ENCODE measurements around the gene TRAK1. TPM values are rescaled to one million over a fixed set of nuclear protein-coding genes. Genes with fewer than 3 reads are reported as not detected.

The TRAK1 gene
- polyA plus RNA-seq, 3 donors from 2014 or later = 2.1 to 7.8 (median 4.4) TPM

DNA sequence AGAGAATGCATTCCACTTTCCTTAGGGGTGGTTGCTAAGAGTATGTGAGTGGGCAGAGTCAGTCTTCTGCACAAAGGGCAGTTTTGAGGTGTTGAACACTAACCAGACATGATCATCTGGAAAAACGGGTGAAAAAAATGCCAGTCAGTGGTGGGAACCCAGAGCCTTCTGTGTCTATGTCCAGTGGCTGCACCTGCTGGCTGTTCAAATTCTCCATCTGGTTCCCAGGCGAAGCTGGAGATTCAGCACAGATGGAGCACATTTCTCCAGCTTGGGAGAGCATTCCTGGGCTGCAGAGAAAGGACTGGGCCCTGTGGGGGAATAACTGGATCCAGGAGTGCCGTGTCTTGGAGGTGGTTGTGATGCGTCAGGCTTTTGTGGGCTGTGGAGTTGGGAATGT lies 74.1 kb downstream of the TRAK1 start:
- peaks cover 0 to 2% (median 2%) of the 10 kb centered on the region in 3 donors for H3K27me3 Mint-ChIP-seq (ENCODE audit: low read depth in 3 of 3)
- H3K4me3 Mint-ChIP-seq = no peak overlapping the region
- peaks cover 22 to 25% of the 10 kb centered on the region in 2 donors for H3K4me1 Mint-ChIP-seq
- H3K27ac Mint-ChIP-seq = no peak overlapping the region
- H3K9me3 Mint-ChIP-seq = no peaks in the 10 kb centered on the region
- DNase-seq = no peak
- H3K36me3 Mint-ChIP-seq = no peaks in the 10 kb centered on the region

DNA sequence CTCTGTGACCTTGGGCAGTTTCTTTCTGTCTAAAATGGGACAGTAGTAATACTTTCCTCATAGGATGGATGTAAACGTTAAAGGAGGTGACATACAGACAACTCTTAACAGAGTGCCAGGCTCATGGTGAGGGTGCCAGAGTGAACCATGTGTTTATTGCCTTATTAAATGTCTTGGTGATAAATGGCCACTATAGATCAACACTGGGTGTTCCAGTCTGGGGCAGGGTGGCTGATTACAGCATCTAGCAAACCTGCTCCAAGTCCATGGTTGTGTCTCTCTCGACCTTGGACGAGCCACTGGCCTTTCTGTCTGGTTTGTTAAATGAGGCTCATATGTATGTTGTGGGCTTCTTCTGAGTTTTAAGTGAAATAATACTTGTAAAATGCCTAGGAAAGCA lies 75.1 kb downstream of the TRAK1 start:
- Mint-ChIP-seq H3K4me3 (no peak overlapping the region), H3K4me1 (peaks cover 18 to 20% of the 10 kb centered on the region in 2 donors), H3K9me3 (no peaks in the 10 kb centered on the region), H3K27me3 (ENCODE audit: low read depth in 3 of 3) (peaks cover 0 to 2% (median 0%) of the 10 kb centered on the region in 3 donors), H3K36me3 (no peaks in the 10 kb centered on the region), H3K27ac (no peak overlapping the region)
- DNase-seq = no peak

DNA sequence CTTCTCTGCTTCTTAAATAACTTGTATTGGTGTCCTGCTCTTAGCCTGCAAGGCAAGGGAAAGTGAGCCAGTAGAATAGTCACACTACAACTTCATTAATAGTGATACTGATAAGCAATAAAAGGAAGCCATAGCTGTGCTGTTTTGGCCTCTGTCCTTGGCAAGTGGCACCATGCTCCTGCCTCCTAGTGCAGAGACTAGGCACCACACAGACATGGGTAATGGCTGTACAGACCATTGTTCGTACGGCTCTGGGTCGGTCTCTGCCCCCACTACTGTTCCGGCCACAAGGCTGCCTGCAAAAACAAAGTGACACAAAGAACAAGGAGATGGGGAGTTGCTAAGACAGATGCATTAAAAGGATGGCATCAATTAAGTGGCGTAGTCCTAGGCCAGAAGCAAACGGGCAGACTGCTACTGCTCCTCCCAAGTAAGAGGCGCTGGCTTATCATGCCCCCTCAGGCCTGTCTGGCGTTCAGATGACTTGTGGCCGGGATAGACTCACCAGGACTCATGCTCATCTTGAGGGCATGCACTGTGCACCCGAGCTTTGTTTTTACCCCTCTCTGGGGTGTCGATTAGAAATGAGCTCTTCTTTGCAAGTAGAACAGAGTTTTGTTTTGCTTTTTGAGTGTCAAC lies 75.6 kb downstream of the TRAK1 start:
- Mint-ChIP-seq H3K36me3 (no peaks in the 10 kb centered on the region), H3K4me1 (peaks cover 24 to 25% of the 10 kb centered on the region in 2 donors), H3K9me3 (no peaks in the 10 kb centered on the region), H3K27ac (no peak overlapping the region), H3K4me3 (no peak overlapping the region), H3K27me3 (ENCODE audit: low read depth in 3 of 3) (peaks cover 0 to 2% (median 0%) of the 10 kb centered on the region in 3 donors)
- DNase-seq = no peak

DNA sequence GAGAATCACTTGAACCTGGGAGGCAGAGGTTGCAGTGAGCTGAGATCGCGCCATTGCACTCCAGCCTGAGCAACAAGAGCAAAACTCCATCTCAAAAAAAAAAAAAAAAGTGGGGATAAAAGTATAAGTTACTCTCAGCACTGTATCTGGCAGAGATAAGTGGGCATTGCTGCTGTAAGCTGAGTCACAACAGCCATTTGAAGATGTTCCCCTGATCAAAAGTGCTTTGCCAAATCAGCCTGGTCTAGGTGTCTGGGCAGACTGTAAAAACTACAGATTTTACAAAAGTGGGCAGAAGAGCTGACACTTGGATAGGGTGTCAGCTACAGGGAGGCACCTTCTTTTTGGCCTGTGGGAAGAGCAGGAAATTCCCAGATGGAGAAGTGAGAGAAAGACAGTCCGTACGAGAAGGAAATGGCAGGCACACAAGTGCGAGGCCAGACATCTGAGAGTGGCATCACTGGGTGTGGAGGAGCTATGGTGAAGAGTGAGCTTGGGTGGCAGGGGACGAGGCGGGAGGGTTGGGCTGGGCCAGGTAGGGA lies 78.5 kb downstream of the TRAK1 start:
- H3K27ac Mint-ChIP-seq = peak overlapping the region in 3 of 6 donors; percentile 22 to 58 (median 56)
- peaks cover 30 to 41% of the 10 kb centered on the region in 2 donors for H3K4me1 Mint-ChIP-seq
- H3K4me3 Mint-ChIP-seq = no peak overlapping the region
- H3K27me3 Mint-ChIP-seq (ENCODE audit: low read depth in 3 of 3) = peaks cover 0 to 2% (median 2%) of the 10 kb centered on the region in 3 donors
- no peaks in the 10 kb centered on the region for H3K9me3 Mint-ChIP-seq
- DNase-seq = no peak
- no peaks in the 10 kb centered on the region for H3K36me3 Mint-ChIP-seq

DNA sequence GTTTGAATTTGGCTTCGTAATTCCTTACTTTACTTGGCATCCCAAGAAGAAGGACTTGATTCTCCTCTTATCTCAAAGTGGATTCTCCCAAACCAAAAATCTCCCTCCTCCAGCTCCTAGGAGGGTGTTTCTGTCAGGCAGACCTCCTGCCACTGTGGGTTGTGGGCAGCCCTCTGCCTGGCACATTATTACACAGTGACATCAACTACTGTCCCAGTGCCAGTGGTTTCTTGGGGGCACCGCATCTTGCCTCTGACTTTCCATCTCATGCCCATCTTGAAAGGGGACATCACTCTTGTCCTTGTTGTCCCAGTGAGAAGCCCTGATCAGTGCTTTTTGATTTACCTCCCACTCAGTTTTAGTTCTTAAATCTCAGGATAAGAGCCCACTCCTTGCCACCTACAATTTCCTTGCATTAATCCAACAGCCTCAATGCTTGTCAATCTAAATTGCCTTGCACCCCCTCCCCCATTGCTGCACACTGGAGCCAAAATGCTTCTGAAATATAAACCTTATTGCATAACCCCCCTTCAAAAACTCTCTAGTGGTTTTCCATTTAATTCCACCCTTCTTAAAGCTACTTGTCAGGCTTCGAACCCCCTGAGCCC lies 81.0 kb downstream of the TRAK1 start:
- DNase-seq = no peak
- peaks cover 0 to 5% (median 0%) of the 10 kb centered on the region in 3 donors for H3K36me3 Mint-ChIP-seq
- peaks cover 30 to 40% of the 10 kb centered on the region in 2 donors for H3K4me1 Mint-ChIP-seq
- peak overlapping the region in 5 of 6 donors; percentile 4 to 73 (median 46) for H3K27ac Mint-ChIP-seq
- peaks cover 0 to 2% (median 0%) of the 10 kb centered on the region in 3 donors for H3K27me3 Mint-ChIP-seq (ENCODE audit: low read depth in 3 of 3)
- peak overlapping the region in 1 of 5 donors; percentile 31 for H3K4me3 Mint-ChIP-seq
- no peaks in the 10 kb centered on the region for H3K9me3 Mint-ChIP-seq

DNA sequence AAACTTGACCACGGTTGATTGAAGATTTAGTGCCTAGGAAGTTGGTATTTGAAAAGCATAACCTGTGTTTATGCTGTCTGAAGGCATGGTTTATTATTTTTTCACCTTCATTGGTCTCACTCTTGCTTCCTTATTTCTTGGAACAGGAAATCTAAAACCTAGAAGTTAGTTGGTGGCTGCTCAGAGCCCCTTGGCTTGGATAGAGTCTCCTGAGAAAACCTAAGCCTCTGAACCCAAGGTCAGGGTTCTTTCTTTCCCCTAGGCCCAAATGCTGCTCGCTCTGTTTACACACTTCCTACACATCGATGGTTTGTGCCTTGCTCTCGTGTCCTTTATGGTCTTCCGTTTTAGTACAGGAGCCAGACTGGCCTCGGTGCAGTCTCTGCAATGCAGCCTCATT lies 82.2 kb downstream of the TRAK1 start:
- peak overlapping the region; percentile 36 to 89 (median 66) for H3K27ac Mint-ChIP-seq
- no peaks in the 10 kb centered on the region for H3K9me3 Mint-ChIP-seq
- H3K27me3 Mint-ChIP-seq (ENCODE audit: low read depth in 3 of 3) = peaks cover 0 to 2% (median 0%) of the 10 kb centered on the region in 3 donors
- H3K4me3 Mint-ChIP-seq = peak overlapping the region; percentile 26 to 63 (median 40)
- peaks cover 36 to 40% of the 10 kb centered on the region in 2 donors for H3K4me1 Mint-ChIP-seq
- H3K36me3 Mint-ChIP-seq = peaks cover 3 to 14% (median 4%) of the 10 kb centered on the region in 3 donors
- DNase-seq = no peak

DNA sequence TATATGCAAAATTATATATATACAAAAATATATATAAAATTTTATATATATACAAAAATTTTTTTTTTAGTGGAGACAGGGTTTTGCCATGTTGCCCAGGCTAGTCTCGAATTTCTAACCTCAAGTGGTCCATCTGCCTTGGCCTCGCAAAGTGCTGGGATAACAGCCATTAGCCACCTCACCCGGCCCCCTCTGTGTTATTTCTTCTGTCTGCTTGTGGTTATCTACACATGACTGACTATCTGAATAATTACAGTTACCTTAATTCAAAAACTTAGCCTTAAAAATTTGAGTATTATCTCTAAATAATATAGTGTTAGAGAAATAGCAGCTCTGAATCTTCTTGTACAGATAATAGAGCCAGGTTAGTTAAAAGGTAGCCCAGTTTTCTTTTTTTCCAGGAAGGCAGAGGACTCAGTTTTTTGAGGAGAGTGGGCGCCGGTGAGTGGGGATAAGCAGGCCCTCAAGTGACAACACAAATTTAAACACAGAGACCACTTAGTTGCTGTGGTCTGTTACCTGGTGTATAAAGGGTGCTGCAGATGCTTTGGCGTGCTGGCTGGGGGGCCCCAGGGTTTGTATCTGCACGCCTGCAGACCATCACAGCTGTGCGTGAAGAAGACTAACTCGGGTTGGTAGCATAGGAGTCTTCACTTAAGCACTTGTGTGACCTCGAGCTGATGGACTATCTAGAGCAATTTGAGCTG lies 83.7 kb downstream of the TRAK1 start:
- Mint-ChIP-seq H3K27ac (no peak overlapping the region), H3K4me1 (peaks cover 33 to 36% of the 10 kb centered on the region in 2 donors), H3K9me3 (no peaks in the 10 kb centered on the region), H3K36me3 (peaks cover 5 to 14% (median 6%) of the 10 kb centered on the region in 3 donors), H3K4me3 (no peak overlapping the region), H3K27me3 (ENCODE audit: low read depth in 3 of 3) (peaks cover 0 to 2% (median 0%) of the 10 kb centered on the region in 3 donors)
- DNase-seq = no peak

DNA sequence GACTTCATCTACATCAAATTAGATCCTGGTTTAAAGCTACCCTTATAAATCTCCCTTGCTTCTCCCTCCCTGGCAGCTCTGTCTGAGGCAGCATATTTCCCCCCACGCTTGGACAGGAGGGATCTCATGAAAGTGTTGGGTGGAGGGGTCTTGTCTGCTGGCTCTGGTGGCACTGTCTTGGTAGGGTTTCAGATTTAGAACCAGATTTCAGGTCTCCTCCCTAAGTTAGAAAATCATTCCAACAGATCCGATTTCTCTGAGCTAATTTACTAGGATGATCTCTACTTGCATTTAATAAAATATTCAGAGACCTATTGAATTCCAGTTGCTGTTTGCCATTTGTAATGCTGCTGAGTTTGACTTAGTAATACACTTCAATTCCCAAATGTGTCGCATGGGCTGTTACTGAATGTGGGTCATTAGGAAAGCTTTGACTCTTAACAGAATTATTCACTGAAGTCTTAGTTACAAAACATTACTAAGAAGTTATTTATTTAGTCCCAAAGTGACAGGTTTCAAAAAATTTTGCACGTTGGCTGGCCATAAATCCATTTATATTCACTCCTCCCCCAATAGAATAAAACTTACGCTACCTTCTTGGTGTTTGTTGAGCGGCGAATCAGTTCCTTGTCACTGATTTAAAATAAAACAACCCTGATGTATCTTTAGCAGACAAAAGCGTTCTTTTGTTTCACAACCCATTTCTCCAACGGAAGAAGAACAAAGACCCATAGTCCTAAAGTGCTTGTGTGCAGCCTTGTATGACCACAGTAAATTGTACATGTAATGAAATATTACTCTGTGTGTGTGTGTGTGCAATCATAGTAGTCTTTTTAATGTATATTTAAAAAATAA lies 84.5 kb downstream of the TRAK1 start:
- DNase-seq = no peak
- peaks cover 30 to 36% of the 10 kb centered on the region in 2 donors for H3K4me1 Mint-ChIP-seq
- peaks cover 0 to 2% (median 0%) of the 10 kb centered on the region in 3 donors for H3K27me3 Mint-ChIP-seq (ENCODE audit: low read depth in 3 of 3)
- H3K9me3 Mint-ChIP-seq = no peaks in the 10 kb centered on the region
- no peak overlapping the region for H3K4me3 Mint-ChIP-seq
- H3K27ac Mint-ChIP-seq = no peak overlapping the region
- peaks cover 5 to 14% (median 6%) of the 10 kb centered on the region in 3 donors for H3K36me3 Mint-ChIP-seq

DNA sequence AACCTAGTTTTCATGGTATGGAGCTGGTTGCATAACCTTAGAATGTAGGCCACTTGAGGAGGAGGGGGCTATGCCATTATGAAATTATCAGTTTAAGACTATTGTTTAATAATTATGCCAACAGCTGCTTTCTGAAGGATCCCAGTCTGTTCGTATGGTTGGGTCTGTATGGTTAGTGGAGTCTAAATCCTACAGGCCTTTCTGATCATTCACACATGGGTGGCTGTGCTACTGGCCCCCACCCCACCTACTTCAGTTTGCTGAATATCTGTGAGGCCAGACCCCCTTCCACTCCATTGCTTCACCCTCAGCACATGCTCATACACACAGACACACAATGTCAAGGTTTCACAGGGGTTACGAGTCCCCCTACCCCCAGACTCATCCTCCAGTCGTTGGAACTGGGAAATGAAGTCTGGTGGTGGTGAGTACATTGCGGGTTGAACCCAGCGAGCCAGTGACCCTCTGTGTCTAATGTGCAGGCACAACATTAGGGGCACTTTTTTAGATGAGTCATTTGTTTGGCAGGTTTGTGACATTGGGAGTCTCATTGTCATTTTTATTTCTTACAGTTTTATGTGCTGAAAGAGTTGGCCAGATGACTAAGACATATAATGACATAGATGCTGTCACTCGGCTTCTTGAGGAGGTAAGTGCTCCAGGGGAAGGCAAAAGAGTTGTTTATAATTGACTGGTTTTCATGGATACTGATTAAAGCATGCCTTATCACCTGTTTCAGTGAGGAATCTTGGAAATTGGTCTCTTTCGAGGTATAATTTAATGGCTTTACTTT lies 85.3 kb downstream of the TRAK1 start:
- H3K27ac Mint-ChIP-seq = no peak overlapping the region
- H3K4me3 Mint-ChIP-seq = no peak overlapping the region
- DNase-seq = no peak
- peaks cover 5 to 14% (median 6%) of the 10 kb centered on the region in 3 donors for H3K36me3 Mint-ChIP-seq
- H3K9me3 Mint-ChIP-seq = no peaks in the 10 kb centered on the region
- peaks cover 24 to 32% of the 10 kb centered on the region in 2 donors for H3K4me1 Mint-ChIP-seq
- H3K27me3 Mint-ChIP-seq (ENCODE audit: low read depth in 3 of 3) = peaks cover 0 to 2% (median 0%) of the 10 kb centered on the region in 3 donors

DNA sequence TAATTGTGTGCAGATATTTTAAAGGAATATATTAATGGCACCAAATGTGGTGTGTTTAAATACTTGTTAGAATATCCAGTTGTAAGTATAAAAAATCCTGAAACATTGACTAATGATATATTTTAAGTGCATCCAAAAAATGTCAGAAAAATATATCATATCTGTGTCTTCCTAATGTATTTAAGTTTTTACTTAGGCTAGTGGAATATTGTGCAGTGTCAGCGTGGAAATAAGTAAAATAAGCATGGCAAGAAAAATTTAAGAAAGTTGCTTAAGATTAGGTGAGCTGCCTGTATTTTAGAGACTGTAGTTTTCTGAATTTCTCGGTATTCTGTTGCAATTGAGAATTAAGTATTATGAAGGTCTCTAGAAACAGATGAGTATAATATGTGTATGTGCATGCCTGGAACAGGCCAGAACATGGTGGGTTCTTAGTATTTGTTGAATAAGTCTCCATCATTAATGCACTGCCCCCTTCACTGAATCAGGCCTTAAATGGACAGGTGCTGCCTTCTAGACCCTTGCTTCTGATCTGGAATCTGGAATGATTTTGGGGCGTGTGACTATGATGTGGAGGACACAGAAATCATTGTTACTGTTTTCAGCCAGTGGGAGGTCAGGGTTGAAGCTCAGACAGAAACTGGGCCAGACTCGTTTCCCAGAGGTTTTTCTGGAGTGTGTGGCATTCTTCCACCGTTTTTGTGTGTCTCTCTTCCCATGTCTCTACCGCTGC lies 86.1 kb downstream of the TRAK1 start:
- H3K27me3 Mint-ChIP-seq (ENCODE audit: low read depth in 3 of 3) = peaks cover 0 to 2% (median 0%) of the 10 kb centered on the region in 3 donors
- H3K4me3 Mint-ChIP-seq = no peak overlapping the region
- H3K9me3 Mint-ChIP-seq = no peaks in the 10 kb centered on the region
- no peak for DNase-seq
- peaks cover 17 to 24% of the 10 kb centered on the region in 2 donors for H3K4me1 Mint-ChIP-seq
- no peak overlapping the region for H3K27ac Mint-ChIP-seq
- peaks cover 5 to 14% (median 6%) of the 10 kb centered on the region in 3 donors for H3K36me3 Mint-ChIP-seq

DNA sequence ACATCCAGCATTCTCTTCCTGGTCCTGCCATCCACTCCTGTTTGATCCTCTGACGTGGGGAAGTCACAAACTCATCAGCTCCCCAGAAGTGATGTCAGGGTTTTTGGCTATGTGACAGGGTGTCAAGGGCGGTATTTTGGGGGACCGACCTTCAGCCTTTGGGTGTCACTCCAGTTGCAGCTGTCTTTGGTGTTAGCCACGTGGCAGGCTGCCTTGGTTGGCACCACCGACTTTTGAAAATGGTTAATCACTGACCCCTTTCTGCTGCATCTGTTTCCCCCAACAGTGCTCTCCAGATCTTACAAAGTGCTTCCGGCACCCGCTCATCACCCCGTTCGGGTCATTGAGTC lies 86.6 kb downstream of the TRAK1 start:
- no peak for DNase-seq
- Mint-ChIP-seq H3K27me3 (ENCODE audit: low read depth in 3 of 3) (peaks cover 0 to 2% (median 0%) of the 10 kb centered on the region in 3 donors), H3K27ac (no peak overlapping the region)

DNA sequence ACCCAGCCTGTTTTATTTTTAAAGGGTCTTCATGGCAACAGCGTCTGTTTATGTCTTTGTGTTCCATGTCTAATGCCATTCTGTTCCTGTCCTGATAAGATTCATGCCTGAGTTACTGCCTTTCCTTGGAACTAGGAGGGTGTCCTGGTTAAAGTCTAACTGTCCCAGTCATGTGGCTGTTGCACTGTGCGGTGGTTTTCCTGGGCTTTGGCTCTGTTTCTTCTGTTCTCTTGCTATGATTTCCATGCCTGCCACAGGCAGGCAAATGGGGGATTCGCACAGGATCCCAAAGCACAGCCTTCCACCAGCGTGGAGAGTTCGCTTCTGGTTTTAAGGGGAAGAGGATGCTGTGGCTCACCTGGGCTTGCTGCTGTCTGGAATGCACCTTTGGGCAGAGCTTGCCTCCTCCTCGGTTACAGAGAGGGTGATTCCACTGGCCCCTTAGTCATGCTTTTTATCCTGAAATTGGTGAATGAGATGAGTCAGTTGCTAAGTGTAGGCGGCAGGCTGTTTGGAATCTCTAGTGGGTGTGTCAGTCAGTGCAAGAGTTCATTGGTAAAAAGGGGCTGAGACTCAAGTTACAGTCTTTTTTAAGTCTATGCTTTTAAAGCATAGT lies 88.1 kb downstream of the TRAK1 start:
- H3K4me3 Mint-ChIP-seq = no peak overlapping the region
- peaks cover 0 to 6% of the 10 kb centered on the region in 2 donors for H3K4me1 Mint-ChIP-seq
- no peaks in the 10 kb centered on the region for H3K9me3 Mint-ChIP-seq
- DNase-seq = no peak
- H3K27ac Mint-ChIP-seq = no peak overlapping the region
- no peaks in the 10 kb centered on the region for H3K27me3 Mint-ChIP-seq (ENCODE audit: low read depth in 3 of 3)
- peaks cover 5 to 14% (median 6%) of the 10 kb centered on the region in 3 donors for H3K36me3 Mint-ChIP-seq

More for the DNA sequence above, 86.6 kb downstream of the TRAK1 start:
- H3K36me3 Mint-ChIP-seq = peaks cover 5 to 14% (median 6%) of the 10 kb centered on the region in 3 donors
- no peak overlapping the region for H3K4me3 Mint-ChIP-seq
- H3K4me1 Mint-ChIP-seq = peaks cover 12 to 19% of the 10 kb centered on the region in 2 donors
- no peaks in the 10 kb centered on the region for H3K9me3 Mint-ChIP-seq

Measured in immature natural killer cell (primary cell).